Liver (tissue), 9 donors: ENCODE data around the gene PITHD1. TPM values are rescaled to one million over a fixed set of nuclear protein-coding genes. Genes with fewer than 3 reads are reported as not detected.

Source experiments
- DNase-seq: peaks from one replicate; pipeline ENCODE4 v3.0.0-alpha.2; 2017; ENCODE audit warnings: low spot score
- H3K27ac ChIP-seq, 2 donors: one replicate each; pipeline ENCODE4 v1.7.0; 2013; ENCODE audit warnings: inconsistent platforms in 2 of 2, low read length in 2 of 2, control low read depth in 1 of 2, low read depth in 1 of 2, mild to moderate bottlenecking in 1 of 2
- H3K27me3 ChIP-seq, 4 donors: one replicate each; pipeline versions ENCODE4 v1.6.1 to v1.7.0; 2013; ENCODE audit warnings: low read length in 3 of 4, inconsistent platforms in 1 of 4, mild to moderate bottlenecking in 1 of 4, moderate library complexity in 1 of 4; ENCODE audit not compliant: control insufficient read depth in 4 of 4, insufficient read depth in 4 of 4
- H3K36me3 ChIP-seq, 4 donors: one replicate each; pipeline versions ENCODE4 v1.6.1 to v1.7.0; 2013; ENCODE audit warnings: low read length in 3 of 4, mild to moderate bottlenecking in 3 of 4, low read depth in 1 of 4, moderate library complexity in 1 of 4; ENCODE audit not compliant: control insufficient read depth in 4 of 4, insufficient read depth in 3 of 4
- H3K4me1 ChIP-seq, 4 donors: one replicate each; pipeline versions ENCODE4 v1.6.1 to v1.7.0; 2013; ENCODE audit warnings: low read length in 3 of 4, mild to moderate bottlenecking in 3 of 4, moderate library complexity in 1 of 4; ENCODE audit not compliant: control insufficient read depth in 4 of 4, insufficient read depth in 4 of 4
- H3K4me3 ChIP-seq, 3 donors: one replicate each; pipeline versions ENCODE4 v1.6.1 to v1.7.0; 2013; ENCODE audit warnings: low read length in 3 of 3, control low read depth in 1 of 3, low read depth in 1 of 3, mild to moderate bottlenecking in 1 of 3
- H3K9ac ChIP-seq, 2 donors: one replicate each; pipeline ENCODE4 v1.7.0; 2013; ENCODE audit warnings: low read length in 2 of 2, mild to moderate bottlenecking in 2 of 2, moderate library complexity in 2 of 2, control low read depth in 1 of 2, low read depth in 1 of 2
- H3K9me3 ChIP-seq, 4 donors: one replicate each; pipeline versions ENCODE4 v1.6.1 to v1.7.0; 2013; ENCODE audit warnings: low read length in 3 of 4; ENCODE audit not compliant: control insufficient read depth in 4 of 4
- ATF3 ChIP-seq: IDR thresholded peaks from 2 replicates; pipeline ENCODE4 v1.6.1; 2016; ENCODE audit warnings: antibody characterized with exemption
- CTCF ChIP-seq: fragments of 150-350 bp; IDR thresholded peaks from 2 replicates; pipeline ENCODE4 v1.5.1; 2017; ENCODE audit warnings: improper control_type of control experiment, low read depth, low read length; ENCODE audit not compliant: missing input control
- EGR1 ChIP-seq, 2 donors: IDR thresholded peaks; 2 replicates each; pipeline ENCODE4 v1.6.1; 2016 to 2018; ENCODE audit warnings: antibody characterized with exemption in 2 of 2, low read depth in 2 of 2
- FOXA1 ChIP-seq: IDR thresholded peaks from 2 replicates; pipeline ENCODE4 v1.6.1; 2016; ENCODE audit warnings: antibody characterized with exemption
- FOXA2 ChIP-seq: IDR thresholded peaks from 2 replicates; pipeline ENCODE4 v1.6.1; 2016; ENCODE audit warnings: antibody characterized with exemption
- GABPA ChIP-seq, 2 donors: IDR thresholded peaks in 1 of 2; conservative IDR thresholded peaks in 1 of 2; 2 replicates each; pipeline ENCODE4 v1.6.1; 2016; ENCODE audit warnings: antibody characterized with exemption in 2 of 2, mild to moderate bottlenecking in 1 of 2, moderate library complexity in 1 of 2
- HNF4A ChIP-seq, 2 donors: conservative IDR thresholded peaks; 2 replicates each; pipeline ENCODE4 v1.6.1; 2016; ENCODE audit warnings: antibody characterized with exemption in 2 of 2, mild to moderate bottlenecking in 2 of 2
- HNF4G ChIP-seq: IDR thresholded peaks from 2 replicates; pipeline ENCODE4 v1.6.1; 2016; ENCODE audit warnings: antibody characterized with exemption
- JUND ChIP-seq, 2 donors: IDR thresholded peaks; 2 replicates each; pipeline ENCODE4 v1.6.1; 2016; ENCODE audit warnings: antibody characterized with exemption in 2 of 2
- MAX ChIP-seq: IDR thresholded peaks from 2 replicates; pipeline ENCODE4 v1.6.1; 2016; ENCODE audit warnings: antibody characterized with exemption
- NR2F2 ChIP-seq: IDR thresholded peaks from 2 replicates; pipeline ENCODE4 v1.6.1; 2016; ENCODE audit warnings: antibody characterized with exemption
- RAD21 ChIP-seq, 2 donors: IDR thresholded peaks; 2 replicates each; pipeline ENCODE4 v1.6.1; 2016; ENCODE audit warnings: antibody characterized with exemption in 2 of 2, mild to moderate bottlenecking in 2 of 2
- REST ChIP-seq: IDR thresholded peaks from 2 replicates; pipeline ENCODE4 v1.6.1; 2016; ENCODE audit warnings: antibody characterized with exemption, mild to moderate bottlenecking
- SP1 ChIP-seq: IDR thresholded peaks from 2 replicates; pipeline ENCODE4 v1.6.1; 2018; ENCODE audit warnings: antibody characterized with exemption, mild to moderate bottlenecking
- TAF1 ChIP-seq: conservative IDR thresholded peaks from 2 replicates; pipeline ENCODE4 v1.6.1; 2016; ENCODE audit warnings: antibody characterized with exemption, mild to moderate bottlenecking
- YY1 ChIP-seq: IDR thresholded peaks from 2 replicates; pipeline ENCODE4 v1.6.1; 2016; ENCODE audit warnings: antibody characterized with exemption, mild to moderate bottlenecking
- ZBTB33 ChIP-seq: IDR thresholded peaks from 2 replicates; pipeline ENCODE4 v1.6.1; 2016; ENCODE audit warnings: antibody characterized with exemption
- WGBS: extraction: QIAGEN DNeasy Blood & Tissue Kit; methylation state at CpG from one replicate; pipeline ENCODE4 v1.1.7; 2013; 5-methylcytosine and 5-hydroxymethylcytosine counted together
- polyA plus RNA-seq, 2 donors: library from polyadenylated mRNA; stranded (reverse) in 1 of 2; unstranded in 1 of 2; fragments of 200-250 nt in 1 of 2; fragments of >200 nt in 1 of 2; fragmentation: Nextera tagmentation in 1 of 2; extraction: Ambion mirVana in 1 of 2; gene quantifications; one replicate each; pipeline versions ENCODE4 v1.2.1 to v1.2.3, GENCODE V29; 2013 to 2015
- total RNA-seq, 2 donors: library from RNA; depleted of rRNA; stranded (reverse); fragments of >200 nt; gene quantifications; one replicate each; pipeline ENCODE4 v1.2.3, GENCODE V29; 2014
- donor health status: healthy.
- donor health status: healthy.
- donor health status: healthy.
- donor health status: healthy.
- donor health status: healthy.

Gene PITHD1
- total and polyA plus RNA-seq, 4 donors, result 17.1 to 86.4 (median 24.8) TPM

GRCh38 chr1:23816361-23816760 lies 38.1 kb downstream of the PITHD1 start:
- TF ChIP-seq EGR1 (IDR thresholded peaks at IDR 0.05; ENCODE audit: low read depth in 2 of 2) (no peak), TAF1 (no peak), RAD21 (IDR thresholded peaks at IDR 0.05) (no peak), ATF3 (no peak), FOXA2 (no peak), JUND (IDR thresholded peaks at IDR 0.05) (no peak), MAX (no peak), CTCF (no peak), REST (no peak), YY1 (no peak), NR2F2 (no peak), GABPA (IDR thresholded peaks at IDR 0.05 in 1 of 2, conservative IDR thresholded peaks at IDR 0.05 in 1 of 2) (no peak), SP1 (no peak), HNF4A (conservative IDR thresholded peaks at IDR 0.05) (no peak), HNF4G (no peak), ZBTB33 (no peak), FOXA1 (no peak)
- no peak overlapping the region for H3K4me3 ChIP-seq
- no peaks in the 10 kb centered on the region for H3K27me3 ChIP-seq
- no peak overlapping the region for H3K9ac ChIP-seq
- H3K4me1 ChIP-seq, result peaks cover 0 to 3% (median 1%) of the 10 kb centered on the region in 4 donors
- H3K9me3 ChIP-seq, result no peaks in the 10 kb centered on the region
- DNase-seq, result no peak
- no peak overlapping the region for H3K27ac ChIP-seq
- 97% methylated on average over 3 of the region's 3 CpGs for WGBS
- H3K36me3 ChIP-seq, result peaks cover 9 to 59% (median 49%) of the 10 kb centered on the region in 4 donors

- Histone ChIP-seq H3K4me1 (no peaks in the 10 kb centered on the region), H3K36me3 (peaks cover 9 to 56% (median 46%) of the 10 kb centered on the region in 4 donors), H3K9ac (no peak overlapping the region), H3K9me3 (no peaks in the 10 kb centered on the region), H3K27ac (no peak overlapping the region), H3K4me3 (no peak overlapping the region), H3K27me3 (no peaks in the 10 kb centered on the region)
- TF ChIP-seq CTCF (no peak), RAD21 (IDR thresholded peaks at IDR 0.05) (no peak)
- DNase-seq, result no peak
These were observed 38.7 kb downstream of the PITHD1 start for GRCh38 chr1:23816906-23817305.
